ENCODE results near the gene TSKU.
"Not testable (repeated sequence)": the region's sequence is repeated elsewhere in the genome, so short reads cannot be mapped to it uniquely, and the experiment has no call there.

Gene TSKU, protein sequence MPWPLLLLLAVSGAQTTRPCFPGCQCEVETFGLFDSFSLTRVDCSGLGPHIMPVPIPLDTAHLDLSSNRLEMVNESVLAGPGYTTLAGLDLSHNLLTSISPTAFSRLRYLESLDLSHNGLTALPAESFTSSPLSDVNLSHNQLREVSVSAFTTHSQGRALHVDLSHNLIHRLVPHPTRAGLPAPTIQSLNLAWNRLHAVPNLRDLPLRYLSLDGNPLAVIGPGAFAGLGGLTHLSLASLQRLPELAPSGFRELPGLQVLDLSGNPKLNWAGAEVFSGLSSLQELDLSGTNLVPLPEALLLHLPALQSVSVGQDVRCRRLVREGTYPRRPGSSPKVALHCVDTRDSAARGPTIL

DNA sequence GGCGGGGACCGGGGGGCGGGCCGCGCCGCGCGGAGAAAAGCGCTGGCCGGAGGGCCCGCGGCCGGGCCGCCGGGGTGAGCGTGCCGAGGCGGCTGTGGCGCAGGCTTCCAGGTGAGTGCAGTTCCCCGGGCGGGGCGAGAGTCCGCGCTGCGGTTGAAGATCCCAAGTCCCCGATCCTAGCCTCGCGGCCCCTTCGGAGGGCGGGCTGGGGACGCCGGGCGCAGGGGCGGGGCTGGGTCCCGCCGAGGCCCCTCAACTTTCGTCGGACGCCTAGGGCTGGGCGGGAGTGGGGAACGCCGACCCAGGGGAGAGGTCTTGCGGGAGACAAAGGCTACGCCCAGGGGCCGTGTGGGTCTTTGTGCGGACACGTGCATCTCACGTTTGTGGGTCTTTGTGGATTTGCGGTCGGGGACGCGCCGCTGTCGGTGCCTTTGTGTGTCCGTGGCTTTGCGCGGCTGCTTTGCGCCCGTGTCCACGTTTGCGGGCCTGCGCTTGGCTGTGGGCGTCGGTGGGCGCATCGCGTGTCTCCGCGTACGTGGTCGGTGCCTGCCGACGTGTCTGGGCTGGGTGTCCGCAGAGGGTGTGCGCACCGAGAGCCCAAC lies at the start of gene TSKU:
Gene TSKU, plus strand, starts transcription at position 63 of the 602 bp plus-strand sequence. CDS start 12,261 bp downstream, outside the sequence.
- no peak for TF ChIP-seq JUND (IDR thresholded peaks at IDR 0.05; ENCODE audit: low read depth)
- in situ Hi-C loops (cut with HindIII; ENCODE audit: low pct_unique_long_range_greater_than_20kb, low sequenced_read_pairs), result no loop called here
- no peak for DNase-seq (ENCODE audit: low read depth in 1 of 2, low spot score in 1 of 2)

DNA sequence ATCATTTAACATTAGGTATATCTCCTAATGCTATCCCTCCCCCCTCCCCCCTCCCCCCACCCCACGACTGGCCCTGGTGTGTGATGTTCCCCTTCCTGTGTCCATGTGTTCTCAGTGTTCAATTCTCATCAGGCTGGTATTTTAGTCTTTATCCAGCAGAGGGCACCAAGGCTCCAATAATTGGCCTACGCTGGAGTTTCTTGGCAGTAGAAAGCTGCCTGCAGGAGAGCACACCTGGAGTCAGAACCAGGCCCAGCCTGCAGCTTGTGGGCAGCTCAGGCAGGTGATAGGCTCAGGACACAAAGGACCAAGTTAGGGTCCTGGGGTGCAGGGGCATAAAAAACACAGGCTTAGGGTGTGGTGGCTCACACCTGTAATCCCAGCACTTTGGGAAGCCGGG lies 49.2 kb upstream of the TSKU start:
- peak; percentile 92 to 93 for DNase-seq (ENCODE audit: low read depth in 1 of 2, low spot score in 1 of 2)
- in situ Hi-C loops (cut with HindIII; ENCODE audit: low pct_unique_long_range_greater_than_20kb, low sequenced_read_pairs), result not testable (repeated sequence)

DNA sequence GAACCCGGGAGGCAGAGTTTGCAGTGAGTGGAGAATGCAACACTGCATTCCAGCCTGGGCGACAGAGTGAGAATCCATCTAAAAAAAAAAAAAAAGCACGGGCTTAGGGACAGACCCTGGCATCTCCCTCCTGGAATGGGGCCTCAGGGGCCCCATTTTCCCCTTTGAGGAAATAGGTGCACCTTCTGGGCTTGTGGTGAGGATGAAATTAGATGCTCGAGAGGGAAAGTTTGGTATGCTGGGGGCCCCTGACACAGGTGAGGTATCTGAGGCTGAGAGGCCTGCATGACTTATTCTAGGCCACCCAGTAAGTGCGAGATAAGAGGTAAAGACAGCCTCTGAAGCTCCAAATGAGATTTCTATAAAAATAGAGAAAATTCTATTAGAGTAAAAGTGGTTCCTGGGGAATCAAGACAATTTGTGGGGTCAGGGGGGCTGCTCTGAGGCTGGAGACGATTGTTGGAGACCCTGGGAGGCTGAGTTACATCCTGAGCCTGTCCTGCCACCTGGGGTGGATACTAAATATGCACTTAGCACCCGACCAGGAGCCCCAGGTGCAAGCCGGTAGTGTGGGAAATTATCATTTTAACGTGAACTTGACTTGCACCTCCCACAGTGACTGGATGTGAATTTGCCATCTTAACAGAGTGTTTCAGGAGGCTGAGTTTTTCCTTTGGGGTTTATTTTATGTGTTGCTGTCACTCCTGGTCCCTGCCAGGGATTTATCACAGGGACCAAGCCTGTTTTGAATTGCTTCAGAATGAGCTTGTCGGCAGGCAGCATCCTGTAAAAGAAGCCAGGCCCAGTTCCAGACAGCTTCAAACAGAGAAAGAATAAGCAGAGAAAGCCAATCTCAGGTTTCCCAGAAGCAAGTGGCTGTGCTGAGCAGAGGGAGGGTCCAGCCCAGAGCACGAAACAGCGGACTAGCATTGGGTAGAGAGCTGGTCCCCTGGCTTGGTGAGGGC lies 48.4 kb upstream of the TSKU start:
- no peak for TF ChIP-seq JUND (IDR thresholded peaks at IDR 0.05; ENCODE audit: low read depth)
- in situ Hi-C loops (cut with HindIII; ENCODE audit: low pct_unique_long_range_greater_than_20kb, low sequenced_read_pairs), result no loop called here
- DNase-seq (ENCODE audit: low read depth in 1 of 2, low spot score in 1 of 2), result no peak

DNA sequence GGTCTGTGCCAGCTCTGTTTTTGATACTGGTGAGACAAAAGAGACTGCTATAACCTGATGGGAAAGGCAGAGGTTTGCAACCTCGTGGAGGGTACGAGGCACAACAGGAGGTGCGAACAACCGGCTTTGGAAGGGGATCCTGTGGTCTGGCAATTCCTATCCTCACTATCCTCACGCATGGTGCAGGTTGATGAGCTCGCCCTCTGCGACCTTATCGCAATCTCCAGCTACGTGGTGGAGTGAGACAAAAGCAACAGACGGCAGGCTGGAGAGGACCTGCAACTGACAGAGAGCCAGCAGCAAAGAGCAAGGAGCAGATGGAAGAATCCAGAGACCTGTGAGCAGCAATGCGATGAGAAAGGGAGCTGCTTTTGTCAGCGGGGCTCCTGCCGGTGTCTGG lies 47.3 kb upstream of the TSKU start:
- TF ChIP-seq JUND (IDR thresholded peaks at IDR 0.05; ENCODE audit: low read depth), result no peak
- in situ Hi-C loops (cut with HindIII; ENCODE audit: low pct_unique_long_range_greater_than_20kb, low sequenced_read_pairs), result no loop called here
- DNase-seq (ENCODE audit: low read depth in 1 of 2, low spot score in 1 of 2), result no peak

DNA sequence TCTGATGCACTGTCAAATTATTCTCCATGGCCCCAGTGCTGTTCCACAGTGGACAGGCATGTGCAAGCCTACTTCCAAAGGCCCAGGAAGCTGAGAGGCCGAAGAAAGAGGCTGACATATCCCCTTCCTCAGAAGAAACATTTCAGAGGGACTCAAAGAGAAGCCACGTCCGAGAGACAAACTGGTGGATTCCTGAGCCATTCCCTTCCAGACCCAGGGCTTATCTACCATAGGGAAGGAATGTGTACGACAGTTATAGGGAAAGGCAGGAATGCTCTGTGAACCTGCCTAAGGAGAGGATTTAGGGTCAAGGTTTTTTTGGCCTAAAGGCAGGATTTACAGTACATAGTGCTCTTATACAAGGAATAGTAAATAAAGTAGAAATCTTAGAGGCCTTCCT lies 46.9 kb upstream of the TSKU start:
- no peak for DNase-seq (ENCODE audit: low read depth in 1 of 2, low spot score in 1 of 2)
- in situ Hi-C loops (cut with HindIII; ENCODE audit: low pct_unique_long_range_greater_than_20kb, low sequenced_read_pairs), result no loop called here
- no peak for TF ChIP-seq JUND (IDR thresholded peaks at IDR 0.05; ENCODE audit: low read depth)

DNA sequence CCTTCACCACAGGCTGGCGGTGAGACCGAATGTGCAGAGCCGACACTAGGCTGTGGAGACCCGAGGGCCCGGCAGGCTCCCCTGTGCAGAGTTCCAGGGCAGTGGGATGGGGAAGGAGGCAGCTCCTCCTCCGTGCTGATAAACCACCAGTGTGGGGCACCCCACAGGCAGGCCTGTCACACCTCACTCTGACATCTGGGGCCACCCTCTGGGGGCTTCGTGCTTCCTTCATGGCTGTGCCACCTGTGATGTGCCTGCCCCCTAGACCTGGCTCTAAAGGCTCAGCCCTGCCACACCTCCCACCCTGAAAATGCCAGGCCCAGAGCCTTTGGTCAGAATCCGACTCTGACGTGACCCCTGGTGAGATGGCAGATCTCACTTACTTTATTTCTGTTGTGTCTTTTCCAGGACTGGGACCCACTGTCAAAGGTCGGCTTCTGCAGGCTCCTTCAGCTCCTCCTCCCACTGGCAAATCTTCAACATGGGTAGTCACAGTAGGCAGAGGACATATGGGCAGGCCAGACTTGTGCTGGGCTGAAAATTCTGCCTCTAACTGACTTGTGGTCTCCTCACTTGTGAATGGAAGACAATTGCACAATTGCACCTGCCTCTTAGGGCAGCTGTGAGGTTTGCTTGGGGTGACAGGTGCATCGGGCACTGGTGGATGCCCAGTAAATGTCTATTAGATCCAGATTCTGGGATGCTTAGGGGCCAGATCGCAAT lies 46.2 kb upstream of the TSKU start:
- in situ Hi-C loops (cut with HindIII; ENCODE audit: low pct_unique_long_range_greater_than_20kb, low sequenced_read_pairs), result no loop called here
- TF ChIP-seq JUND (IDR thresholded peaks at IDR 0.05; ENCODE audit: low read depth), result no peak
- DNase-seq (ENCODE audit: low read depth in 1 of 2, low spot score in 1 of 2), result no peak

DNA sequence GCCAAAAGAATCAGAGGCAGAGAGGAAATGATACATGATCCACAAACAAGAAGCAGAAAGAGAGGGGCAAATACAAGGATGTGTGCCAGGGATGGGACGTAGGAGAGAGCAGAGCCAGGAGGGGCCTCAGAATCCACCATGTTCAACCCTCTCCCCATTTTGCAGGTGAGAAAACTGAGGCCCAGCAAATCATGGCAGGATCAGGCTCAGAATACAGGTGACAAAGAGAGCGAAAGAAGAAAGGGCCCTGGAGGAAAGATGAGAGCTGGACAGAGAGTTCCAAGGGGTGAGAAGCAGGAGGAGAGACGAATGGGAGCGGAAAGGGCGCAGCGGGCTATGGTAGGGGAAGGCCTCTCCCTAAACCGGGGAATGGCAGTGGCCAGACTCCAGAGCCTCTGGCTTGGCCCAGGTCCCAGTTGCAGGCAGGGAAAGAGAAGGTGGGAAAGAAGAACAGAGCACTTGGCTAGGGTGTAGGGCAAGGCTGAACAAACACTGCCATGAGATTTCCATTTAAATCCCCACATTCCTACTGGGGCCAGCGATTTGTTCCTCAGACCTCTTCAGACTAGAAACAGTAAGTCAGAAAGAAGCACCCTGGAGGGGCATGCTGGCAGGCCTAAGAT lies 44.4 kb upstream of the TSKU start:
- in situ Hi-C loops (cut with HindIII; ENCODE audit: low pct_unique_long_range_greater_than_20kb, low sequenced_read_pairs), result no loop called here
- no peak for TF ChIP-seq JUND (IDR thresholded peaks at IDR 0.05; ENCODE audit: low read depth)
- DNase-seq (ENCODE audit: low read depth in 1 of 2, low spot score in 1 of 2), result no peak

DNA sequence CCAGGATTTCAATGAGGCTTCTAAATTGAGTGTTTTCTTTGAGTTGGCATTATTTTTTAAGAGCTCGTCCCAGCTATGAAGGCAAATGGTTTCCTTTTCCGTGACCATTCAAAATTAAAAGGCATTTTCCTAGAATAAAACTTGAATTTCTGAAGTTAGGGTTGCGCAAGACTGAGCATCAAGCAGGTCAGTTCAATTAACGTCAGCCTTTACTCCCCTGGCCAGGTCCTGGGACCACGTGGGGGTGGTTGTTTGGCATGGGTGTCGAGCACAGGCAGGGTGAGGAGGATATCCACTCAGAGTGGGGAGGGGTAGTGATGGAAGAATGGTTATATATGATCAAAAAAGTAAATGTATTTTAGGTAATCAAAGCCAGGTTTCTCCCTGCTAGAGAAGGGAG lies 43.4 kb upstream of the TSKU start:
- DNase-seq (ENCODE audit: low read depth in 1 of 2, low spot score in 1 of 2), result no peak
- in situ Hi-C loops (cut with HindIII; ENCODE audit: low pct_unique_long_range_greater_than_20kb, low sequenced_read_pairs), result no loop called here
- TF ChIP-seq JUND (IDR thresholded peaks at IDR 0.05; ENCODE audit: low read depth), result no peak

DNA sequence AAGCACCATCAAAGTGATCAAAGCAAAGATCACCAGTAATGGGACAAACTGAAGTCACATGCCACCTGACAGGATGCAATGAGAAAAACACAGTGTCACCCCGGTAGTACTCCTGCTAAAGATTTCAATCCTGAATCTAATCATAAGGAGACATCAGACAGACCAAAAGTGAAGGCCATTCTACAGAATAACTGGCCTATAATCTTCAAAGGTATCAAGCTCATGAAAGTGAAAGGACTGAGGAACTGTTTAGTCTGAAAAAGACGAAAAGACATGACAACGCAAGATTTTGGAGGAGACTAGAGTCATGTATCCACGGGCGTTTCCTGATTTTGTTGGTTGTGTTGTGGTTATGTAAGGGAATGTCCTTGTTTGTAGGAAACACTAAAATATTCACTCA lies 42.4 kb upstream of the TSKU start:
- in situ Hi-C loops (cut with HindIII; ENCODE audit: low pct_unique_long_range_greater_than_20kb, low sequenced_read_pairs), result no loop called here
- DNase-seq (ENCODE audit: low read depth in 1 of 2, low spot score in 1 of 2), result no peak
- no peak for TF ChIP-seq JUND (IDR thresholded peaks at IDR 0.05; ENCODE audit: low read depth)

DNA sequence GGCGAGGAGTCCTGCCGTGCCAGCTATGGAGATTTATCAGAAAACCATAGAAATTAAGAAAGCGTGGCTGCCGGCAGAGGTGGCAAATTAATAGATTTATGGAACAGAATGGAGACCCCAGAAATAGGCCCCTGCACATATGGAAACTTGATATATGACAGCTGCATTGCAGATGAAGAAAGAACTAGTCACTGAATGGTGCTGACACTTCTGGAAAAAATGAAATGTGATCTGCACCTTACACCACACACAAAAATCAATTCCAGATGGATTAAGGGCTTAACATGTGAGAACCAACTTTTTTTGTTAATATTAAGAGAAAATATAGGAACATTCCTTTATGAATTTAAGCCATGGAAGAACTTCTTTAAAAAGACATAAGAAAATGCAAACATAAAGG lies 40.3 kb upstream of the TSKU start:
- in situ Hi-C loops (cut with HindIII; ENCODE audit: low pct_unique_long_range_greater_than_20kb, low sequenced_read_pairs), result no loop called here
- no peak for DNase-seq (ENCODE audit: low read depth in 1 of 2, low spot score in 1 of 2)
- TF ChIP-seq JUND (IDR thresholded peaks at IDR 0.05; ENCODE audit: low read depth), result no peak

DNA sequence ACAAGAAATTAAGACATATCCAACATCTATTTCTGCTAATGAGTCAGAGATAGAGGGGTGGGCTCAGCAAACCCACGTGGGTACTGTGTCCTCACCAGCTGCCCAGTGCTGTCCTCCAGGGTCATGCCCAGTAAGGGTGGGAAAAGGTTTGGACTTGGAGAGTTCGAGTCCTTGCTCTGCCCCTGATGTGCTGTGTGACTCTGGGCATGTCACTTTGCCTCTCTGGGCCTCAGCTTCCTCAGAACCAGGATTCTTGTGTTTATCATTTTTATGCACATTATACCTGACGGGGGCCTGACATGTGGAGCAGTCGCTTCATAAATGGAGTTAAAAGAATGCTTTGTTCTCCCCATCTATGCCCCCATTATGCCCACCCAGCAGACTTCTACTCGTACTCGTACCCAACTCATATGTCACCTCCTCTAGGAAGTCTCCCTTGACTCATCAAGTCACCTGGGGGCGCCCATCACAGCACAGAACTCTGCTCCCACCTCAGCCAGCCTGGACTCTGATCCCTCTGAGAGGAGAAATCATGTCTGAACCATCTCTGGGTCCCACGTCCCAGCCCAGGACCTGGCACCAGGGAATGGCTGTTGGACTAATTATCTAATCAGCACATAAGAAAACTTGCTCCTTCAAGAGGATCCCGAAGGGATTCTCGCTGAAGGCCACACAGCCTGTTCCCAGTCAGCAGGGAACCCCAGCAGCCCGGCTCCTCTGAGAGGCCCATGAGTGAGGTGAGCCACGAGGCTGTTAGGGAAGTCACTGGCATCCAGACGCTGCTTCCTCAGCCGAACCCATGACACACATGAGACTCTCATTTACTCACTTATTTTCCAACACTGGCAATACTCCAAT lies 38.7 kb upstream of the TSKU start:
- in situ Hi-C loops (cut with HindIII; ENCODE audit: low pct_unique_long_range_greater_than_20kb, low sequenced_read_pairs), result no loop called here
- no peak for TF ChIP-seq JUND (IDR thresholded peaks at IDR 0.05; ENCODE audit: low read depth)

More for the DNA sequence above, 38.7 kb upstream of the TSKU start:
- DNase-seq (ENCODE audit: low read depth in 1 of 2, low spot score in 1 of 2), result peak in 1 of 2 experiments; percentile 28

Data from T47D (cell line).